ENCODE measurements around the gene FBLN1. TPM values are rescaled to one million over a fixed set of nuclear protein-coding genes. Genes with fewer than 3 reads are reported as not detected.

FBLN1 gene
- total and polyA plus RNA-seq, 2 of the 13 experiments (the other 11 are each of a cell fraction or from before 2014, with no cell fraction given), result 37.3 to 103 TPM

DNA sequence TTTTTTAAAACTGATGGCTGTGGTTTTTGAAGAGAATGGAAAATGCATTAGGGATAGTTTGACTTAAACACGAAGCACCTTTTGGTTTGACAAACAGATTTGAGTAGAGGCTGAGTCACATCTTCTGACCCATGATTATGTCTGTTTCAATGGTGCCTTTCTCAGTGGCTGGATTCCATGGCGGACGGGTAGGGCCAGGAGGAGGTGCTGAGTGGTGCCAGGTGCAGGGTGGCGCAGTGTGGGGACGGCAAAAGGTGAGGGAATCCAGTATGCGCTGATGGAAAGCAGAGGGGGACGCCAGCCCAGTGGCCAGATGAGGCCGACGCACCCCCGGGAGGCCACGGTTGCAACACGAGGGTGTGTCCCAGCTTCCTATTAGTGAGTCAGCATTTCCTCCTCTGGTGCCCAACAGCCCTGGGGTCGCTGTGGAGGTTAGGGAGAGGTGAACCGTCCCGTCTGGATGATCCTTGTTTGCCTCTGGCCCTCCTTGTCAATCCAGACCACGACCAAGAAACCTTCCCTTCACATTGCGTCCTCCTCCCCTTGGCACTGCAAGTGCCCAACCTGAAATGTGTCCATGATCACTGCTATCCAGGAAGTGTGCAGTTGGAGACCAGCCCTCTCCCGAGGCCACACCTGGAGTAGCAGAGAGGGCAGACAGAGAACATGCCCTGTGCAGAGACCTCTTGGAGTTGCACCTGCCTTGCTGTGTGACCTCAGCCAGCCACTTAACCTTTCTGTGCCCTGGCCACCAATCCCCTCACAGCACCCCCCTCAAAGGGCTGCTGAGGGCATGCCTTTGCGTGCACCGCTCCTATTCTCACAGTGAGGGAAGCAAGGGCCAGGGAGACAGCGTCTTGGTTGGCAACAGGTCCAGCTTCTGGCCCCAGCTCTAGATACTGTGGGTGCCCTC, 136.4 kb downstream of the FBLN1 start (continued):
- TF ChIP-seq ZNF281 (CRISPR knock-in tag; IDR thresholded peaks at IDR 0.05; ENCODE audit: borderline replicate concordance) (no peak; the same call in 1 of the 2 replicates), HMG20B (CRISPR knock-in tag; conservative IDR thresholded peaks at IDR 0.05) (no peak), ZNF746 (CRISPR knock-in tag; IDR thresholded peaks at IDR 0.05) (no peak), ZNF766 (CRISPR knock-in tag; IDR thresholded peaks at IDR 0.05; ENCODE audit: borderline replicate concordance) (no peak), ZNF737 (CRISPR knock-in tag; IDR thresholded peaks at IDR 0.05; ENCODE audit: borderline replicate concordance) (no peak), HNRNPLL (IDR thresholded peaks at IDR 0.05; ENCODE audit: low read depth, low read length, poor library complexity, severe bottlenecking) (peak; percentile 29), ZNF235 (CRISPR knock-in tag; IDR thresholded peaks at IDR 0.05; ENCODE audit: borderline replicate concordance) (no peak), BHLHE40 (IDR thresholded peaks at IDR 0.05; ENCODE audit: low read length) (no peak), ATF3 (CRISPR knock-in tag; IDR thresholded peaks at IDR 0.05) (peak; percentile 42; the same call in 1 of the 2 replicates), SOX13 (IDR thresholded peaks at IDR 0.05) (no peak), SOX13 (CRISPR knock-in tag; conservative IDR thresholded peaks at IDR 0.05 in 1 of 2, IDR thresholded peaks at IDR 0.05 in 1 of 2) (0 out of 4 replicates have a peak, but pooled peaks of 1 of the 2 experiments have one; percentile 10)
- TF ChIP-seq, protein P1, sequence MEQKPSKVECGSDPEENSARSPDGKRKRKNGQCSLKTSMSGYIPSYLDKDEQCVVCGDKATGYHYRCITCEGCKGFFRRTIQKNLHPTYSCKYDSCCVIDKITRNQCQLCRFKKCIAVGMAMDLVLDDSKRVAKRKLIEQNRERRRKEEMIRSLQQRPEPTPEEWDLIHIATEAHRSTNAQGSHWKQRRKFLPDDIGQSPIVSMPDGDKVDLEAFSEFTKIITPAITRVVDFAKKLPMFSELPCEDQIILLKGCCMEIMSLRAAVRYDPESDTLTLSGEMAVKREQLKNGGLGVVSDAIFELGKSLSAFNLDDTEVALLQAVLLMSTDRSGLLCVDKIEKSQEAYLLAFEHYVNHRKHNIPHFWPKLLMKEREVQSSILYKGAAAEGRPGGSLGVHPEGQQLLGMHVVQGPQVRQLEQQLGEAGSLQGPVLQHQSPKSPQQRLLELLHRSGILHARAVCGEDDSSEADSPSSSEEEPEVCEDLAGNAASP (CRISPR knock-in tag; IDR thresholded peaks at IDR 0.05; ENCODE audit: borderline replicate concordance), result peak; percentile 34; the same call in 1 of the 2 replicates
- TF ChIP-seq, protein P2, sequence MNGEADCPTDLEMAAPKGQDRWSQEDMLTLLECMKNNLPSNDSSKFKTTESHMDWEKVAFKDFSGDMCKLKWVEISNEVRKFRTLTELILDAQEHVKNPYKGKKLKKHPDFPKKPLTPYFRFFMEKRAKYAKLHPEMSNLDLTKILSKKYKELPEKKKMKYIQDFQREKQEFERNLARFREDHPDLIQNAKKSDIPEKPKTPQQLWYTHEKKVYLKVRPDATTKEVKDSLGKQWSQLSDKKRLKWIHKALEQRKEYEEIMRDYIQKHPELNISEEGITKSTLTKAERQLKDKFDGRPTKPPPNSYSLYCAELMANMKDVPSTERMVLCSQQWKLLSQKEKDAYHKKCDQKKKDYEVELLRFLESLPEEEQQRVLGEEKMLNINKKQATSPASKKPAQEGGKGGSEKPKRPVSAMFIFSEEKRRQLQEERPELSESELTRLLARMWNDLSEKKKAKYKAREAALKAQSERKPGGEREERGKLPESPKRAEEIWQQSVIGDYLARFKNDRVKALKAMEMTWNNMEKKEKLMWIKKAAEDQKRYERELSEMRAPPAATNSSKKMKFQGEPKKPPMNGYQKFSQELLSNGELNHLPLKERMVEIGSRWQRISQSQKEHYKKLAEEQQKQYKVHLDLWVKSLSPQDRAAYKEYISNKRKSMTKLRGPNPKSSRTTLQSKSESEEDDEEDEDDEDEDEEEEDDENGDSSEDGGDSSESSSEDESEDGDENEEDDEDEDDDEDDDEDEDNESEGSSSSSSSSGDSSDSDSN (CRISPR knock-in tag; IDR thresholded peaks at IDR 0.05), result peak; percentile 42; the same call in 1 of the 2 replicates
- TF ChIP-seq, protein P3, sequence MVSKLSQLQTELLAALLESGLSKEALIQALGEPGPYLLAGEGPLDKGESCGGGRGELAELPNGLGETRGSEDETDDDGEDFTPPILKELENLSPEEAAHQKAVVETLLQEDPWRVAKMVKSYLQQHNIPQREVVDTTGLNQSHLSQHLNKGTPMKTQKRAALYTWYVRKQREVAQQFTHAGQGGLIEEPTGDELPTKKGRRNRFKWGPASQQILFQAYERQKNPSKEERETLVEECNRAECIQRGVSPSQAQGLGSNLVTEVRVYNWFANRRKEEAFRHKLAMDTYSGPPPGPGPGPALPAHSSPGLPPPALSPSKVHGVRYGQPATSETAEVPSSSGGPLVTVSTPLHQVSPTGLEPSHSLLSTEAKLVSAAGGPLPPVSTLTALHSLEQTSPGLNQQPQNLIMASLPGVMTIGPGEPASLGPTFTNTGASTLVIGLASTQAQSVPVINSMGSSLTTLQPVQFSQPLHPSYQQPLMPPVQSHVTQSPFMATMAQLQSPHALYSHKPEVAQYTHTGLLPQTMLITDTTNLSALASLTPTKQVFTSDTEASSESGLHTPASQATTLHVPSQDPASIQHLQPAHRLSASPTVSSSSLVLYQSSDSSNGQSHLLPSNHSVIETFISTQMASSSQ (IDR thresholded peaks at IDR 0.05; ENCODE audit: low read depth), result no peak
- TF ChIP-seq, protein P3 (CRISPR knock-in tag; IDR thresholded peaks at IDR 0.05; ENCODE audit: borderline replicate concordance), result peak; percentile 29; the same call in 1 of the 2 replicates

All from HepG2 (cell line).